ENCODE results near the gene SHISA8. TPM values are rescaled to one million over a fixed set of nuclear protein-coding genes. Genes with fewer than 3 reads are reported as not detected.
A peak's percentile ranks its signal among the peaks of the same experiment; 100 is the strongest.

SHISA8 gene
- total and polyA plus RNA-seq, 2 of the 13 experiments (the other 11 are each of a cell fraction or from before 2014, with no cell fraction given): not detected

DNA sequence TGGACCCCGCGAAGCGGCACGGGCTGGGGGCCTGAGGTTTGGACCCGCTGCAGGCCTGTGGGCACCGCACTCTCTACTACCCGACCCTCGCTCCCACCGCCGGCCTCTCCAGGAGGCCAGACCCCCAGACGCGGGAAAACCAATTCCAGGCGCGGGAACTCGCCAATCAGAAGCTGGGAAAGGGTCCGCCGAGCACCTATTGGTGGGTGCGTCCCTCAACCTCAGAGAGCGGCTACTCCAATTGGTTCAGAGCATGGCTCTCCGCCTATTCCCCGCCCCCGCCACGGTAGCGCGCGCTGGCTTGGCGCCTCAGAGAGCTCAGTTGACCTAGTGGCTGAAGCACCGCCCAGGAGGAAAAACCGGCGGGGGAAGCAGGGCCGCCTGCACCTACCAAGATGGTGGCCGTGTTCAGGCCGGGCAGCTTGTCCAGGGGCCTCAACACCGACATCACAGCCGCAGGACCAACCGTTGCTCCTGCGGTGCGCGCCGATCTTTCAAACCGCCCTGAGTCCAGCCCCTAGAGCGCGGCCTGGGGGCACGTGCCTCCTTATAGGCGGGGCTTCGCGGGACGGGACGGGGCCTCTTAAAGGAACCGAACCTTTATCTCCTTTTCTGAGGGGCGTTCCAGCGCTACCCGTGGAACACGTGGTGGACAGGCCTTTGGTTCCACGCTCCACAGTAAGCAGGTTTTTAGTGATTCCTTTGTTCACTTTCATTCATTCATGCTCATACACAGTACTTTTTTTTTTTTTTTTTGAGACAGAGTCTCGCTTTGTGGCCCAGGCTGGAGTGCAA is 32.0 kb upstream of the SHISA8 start, which contains the start of gene CENPM (continued):
- TF ChIP-seq, protein P1, sequence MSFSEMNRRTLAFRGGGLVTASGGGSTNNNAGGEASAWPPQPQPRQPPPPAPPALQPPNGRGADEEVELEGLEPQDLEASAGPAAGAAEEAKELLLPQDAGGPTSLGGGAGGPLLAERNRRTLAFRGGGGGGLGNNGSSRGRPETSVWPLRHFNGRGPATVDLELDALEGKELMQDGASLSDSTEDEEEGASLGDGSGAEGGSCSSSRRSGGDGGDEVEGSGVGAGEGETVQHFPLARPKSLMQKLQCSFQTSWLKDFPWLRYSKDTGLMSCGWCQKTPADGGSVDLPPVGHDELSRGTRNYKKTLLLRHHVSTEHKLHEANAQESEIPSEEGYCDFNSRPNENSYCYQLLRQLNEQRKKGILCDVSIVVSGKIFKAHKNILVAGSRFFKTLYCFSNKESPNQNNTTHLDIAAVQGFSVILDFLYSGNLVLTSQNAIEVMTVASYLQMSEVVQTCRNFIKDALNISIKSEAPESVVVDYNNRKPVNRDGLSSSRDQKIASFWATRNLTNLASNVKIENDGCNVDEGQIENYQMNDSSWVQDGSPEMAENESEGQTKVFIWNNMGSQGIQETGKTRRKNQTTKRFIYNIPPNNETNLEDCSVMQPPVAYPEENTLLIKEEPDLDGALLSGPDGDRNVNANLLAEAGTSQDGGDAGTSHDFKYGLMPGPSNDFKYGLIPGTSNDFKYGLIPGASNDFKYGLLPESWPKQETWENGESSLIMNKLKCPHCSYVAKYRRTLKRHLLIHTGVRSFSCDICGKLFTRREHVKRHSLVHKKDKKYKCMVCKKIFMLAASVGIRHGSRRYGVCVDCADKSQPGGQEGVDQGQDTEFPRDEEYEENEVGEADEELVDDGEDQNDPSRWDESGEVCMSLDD (CRISPR knock-in tag; IDR thresholded peaks at IDR 0.05; ENCODE audit: borderline replicate concordance): no peak; the same call in 1 of the 2 replicates
- TF ChIP-seq SNAI1 (CRISPR knock-in tag; IDR thresholded peaks at IDR 0.05; ENCODE audit: borderline replicate concordance) (0 out of 2 replicates have a peak, but pooled peaks have one; percentile 25), ZFX (CRISPR knock-in tag; IDR thresholded peaks at IDR 0.05; ENCODE audit: low read depth) (peak; percentile 82), ZBTB38 (CRISPR knock-in tag; IDR thresholded peaks at IDR 0.05) (no peak; the same call in 1 of the 2 replicates), NFKBIZ (CRISPR knock-in tag; IDR thresholded peaks at IDR 0.05) (no peak), SNRNP70 (IDR thresholded peaks at IDR 0.05; ENCODE audit: low read depth, low read length) (no peak), U2AF1 (optimal IDR thresholded peaks at IDR 0.05; ENCODE audit: low read depth, low read length) (no peak), ZNF546 (CRISPR knock-in tag; conservative IDR thresholded peaks at IDR 0.05) (peak; percentile 96), ZNF558 (CRISPR knock-in tag; IDR thresholded peaks at IDR 0.05; ENCODE audit: borderline replicate concordance) (no peak; the same call in none of the 2 replicates), ZNF772 (CRISPR knock-in tag; IDR thresholded peaks at IDR 0.05) (peak; percentile 39; the same call in 1 of the 2 replicates), SSRP1 (CRISPR knock-in tag; IDR thresholded peaks at IDR 0.05) (no peak), ZNF577 (CRISPR knock-in tag; IDR thresholded peaks at IDR 0.05; ENCODE audit: borderline replicate concordance, low read depth) (0 out of 2 replicates have a peak, but pooled peaks have one; percentile 71), ZNF10 (CRISPR knock-in tag; IDR thresholded peaks at IDR 0.05; ENCODE audit: borderline replicate concordance, low read depth) (no peak), ZNF878 (CRISPR knock-in tag; IDR thresholded peaks at IDR 0.05) (peak; percentile 98)
- TF ChIP-seq, protein P2, sequence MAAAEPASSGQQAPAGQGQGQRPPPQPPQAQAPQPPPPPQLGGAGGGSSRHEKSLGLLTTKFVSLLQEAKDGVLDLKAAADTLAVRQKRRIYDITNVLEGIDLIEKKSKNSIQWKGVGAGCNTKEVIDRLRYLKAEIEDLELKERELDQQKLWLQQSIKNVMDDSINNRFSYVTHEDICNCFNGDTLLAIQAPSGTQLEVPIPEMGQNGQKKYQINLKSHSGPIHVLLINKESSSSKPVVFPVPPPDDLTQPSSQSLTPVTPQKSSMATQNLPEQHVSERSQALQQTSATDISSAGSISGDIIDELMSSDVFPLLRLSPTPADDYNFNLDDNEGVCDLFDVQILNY (CRISPR knock-in tag; conservative IDR thresholded peaks at IDR 0.05): peak; percentile 88
- TF ChIP-seq, protein P3, sequence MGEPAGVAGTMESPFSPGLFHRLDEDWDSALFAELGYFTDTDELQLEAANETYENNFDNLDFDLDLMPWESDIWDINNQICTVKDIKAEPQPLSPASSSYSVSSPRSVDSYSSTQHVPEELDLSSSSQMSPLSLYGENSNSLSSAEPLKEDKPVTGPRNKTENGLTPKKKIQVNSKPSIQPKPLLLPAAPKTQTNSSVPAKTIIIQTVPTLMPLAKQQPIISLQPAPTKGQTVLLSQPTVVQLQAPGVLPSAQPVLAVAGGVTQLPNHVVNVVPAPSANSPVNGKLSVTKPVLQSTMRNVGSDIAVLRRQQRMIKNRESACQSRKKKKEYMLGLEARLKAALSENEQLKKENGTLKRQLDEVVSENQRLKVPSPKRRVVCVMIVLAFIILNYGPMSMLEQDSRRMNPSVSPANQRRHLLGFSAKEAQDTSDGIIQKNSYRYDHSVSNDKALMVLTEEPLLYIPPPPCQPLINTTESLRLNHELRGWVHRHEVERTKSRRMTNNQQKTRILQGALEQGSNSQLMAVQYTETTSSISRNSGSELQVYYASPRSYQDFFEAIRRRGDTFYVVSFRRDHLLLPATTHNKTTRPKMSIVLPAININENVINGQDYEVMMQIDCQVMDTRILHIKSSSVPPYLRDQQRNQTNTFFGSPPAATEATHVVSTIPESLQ (CRISPR knock-in tag; conservative IDR thresholded peaks at IDR 0.05): no peak
- TF ChIP-seq, protein P4, sequence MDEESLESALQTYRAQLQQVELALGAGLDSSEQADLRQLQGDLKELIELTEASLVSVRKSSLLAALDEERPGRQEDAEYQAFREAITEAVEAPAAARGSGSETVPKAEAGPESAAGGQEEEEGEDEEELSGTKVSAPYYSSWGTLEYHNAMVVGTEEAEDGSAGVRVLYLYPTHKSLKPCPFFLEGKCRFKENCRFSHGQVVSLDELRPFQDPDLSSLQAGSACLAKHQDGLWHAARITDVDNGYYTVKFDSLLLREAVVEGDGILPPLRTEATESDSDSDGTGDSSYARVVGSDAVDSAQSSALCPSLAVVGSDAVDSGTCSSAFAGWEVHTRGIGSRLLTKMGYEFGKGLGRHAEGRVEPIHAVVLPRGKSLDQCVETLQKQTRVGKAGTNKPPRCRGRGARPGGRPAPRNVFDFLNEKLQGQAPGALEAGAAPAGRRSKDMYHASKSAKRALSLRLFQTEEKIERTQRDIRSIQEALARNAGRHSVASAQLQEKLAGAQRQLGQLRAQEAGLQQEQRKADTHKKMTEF (CRISPR knock-in tag; IDR thresholded peaks at IDR 0.05): peak; percentile 65; the same call in 1 of the 2 replicates
- TF ChIP-seq, protein P5, sequence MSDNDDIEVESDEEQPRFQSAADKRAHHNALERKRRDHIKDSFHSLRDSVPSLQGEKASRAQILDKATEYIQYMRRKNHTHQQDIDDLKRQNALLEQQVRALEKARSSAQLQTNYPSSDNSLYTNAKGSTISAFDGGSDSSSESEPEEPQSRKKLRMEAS (IDR thresholded peaks at IDR 0.05): peak; percentile 90

Measured in HepG2 (cell line).